HG03066 (cell line): ENCODE data around the gene TSSC4.

Source experiments
- ATAC-seq: cut with Tn5 transposase; IDR thresholded peaks from one replicate; pipeline ENCODE4 v1.9.1; 2021; ENCODE audit warnings: low read depth; ENCODE audit not compliant: unreplicated experiment

The TSSC4 gene

DNA sequence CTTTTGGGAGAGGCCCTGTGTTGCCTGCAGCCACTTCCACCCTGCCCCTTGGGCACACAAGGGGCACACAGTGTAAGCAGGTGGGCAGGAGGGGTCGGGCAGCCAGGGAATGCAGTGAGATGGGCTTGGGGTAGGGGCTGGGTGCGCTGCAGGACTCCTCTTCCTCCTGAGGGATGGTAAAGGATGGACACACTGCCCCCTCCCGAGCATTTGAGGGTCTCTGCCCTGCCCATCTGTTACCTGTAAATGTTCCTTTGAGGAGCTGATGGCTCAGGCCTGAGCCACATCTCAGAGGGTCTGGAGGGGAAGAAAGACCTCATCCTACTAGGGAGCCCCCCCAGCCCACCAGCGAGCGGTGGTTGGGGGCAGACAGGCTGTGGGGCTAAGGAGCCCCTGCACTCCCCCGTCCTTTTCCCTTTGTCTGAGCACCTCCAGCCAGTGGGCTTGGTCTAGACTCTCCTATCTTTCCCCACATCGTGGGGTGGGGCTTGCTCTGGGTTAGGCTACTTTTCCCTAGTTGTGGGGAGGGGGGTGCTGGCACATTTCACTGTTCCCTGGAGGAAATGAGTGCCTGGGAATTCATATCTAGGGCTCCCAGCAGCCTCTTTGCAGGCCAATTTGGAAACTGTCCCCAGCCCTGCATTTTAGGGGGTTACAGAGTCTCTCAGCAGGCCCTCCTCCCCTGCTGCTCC lies 1.7 kb upstream of the TSSC4 start:
- no peak for ATAC-seq

GRCh38 chr11:2399488-2400068 lies 972 bp upstream of the TSSC4 start:
- no peak for ATAC-seq

DNA sequence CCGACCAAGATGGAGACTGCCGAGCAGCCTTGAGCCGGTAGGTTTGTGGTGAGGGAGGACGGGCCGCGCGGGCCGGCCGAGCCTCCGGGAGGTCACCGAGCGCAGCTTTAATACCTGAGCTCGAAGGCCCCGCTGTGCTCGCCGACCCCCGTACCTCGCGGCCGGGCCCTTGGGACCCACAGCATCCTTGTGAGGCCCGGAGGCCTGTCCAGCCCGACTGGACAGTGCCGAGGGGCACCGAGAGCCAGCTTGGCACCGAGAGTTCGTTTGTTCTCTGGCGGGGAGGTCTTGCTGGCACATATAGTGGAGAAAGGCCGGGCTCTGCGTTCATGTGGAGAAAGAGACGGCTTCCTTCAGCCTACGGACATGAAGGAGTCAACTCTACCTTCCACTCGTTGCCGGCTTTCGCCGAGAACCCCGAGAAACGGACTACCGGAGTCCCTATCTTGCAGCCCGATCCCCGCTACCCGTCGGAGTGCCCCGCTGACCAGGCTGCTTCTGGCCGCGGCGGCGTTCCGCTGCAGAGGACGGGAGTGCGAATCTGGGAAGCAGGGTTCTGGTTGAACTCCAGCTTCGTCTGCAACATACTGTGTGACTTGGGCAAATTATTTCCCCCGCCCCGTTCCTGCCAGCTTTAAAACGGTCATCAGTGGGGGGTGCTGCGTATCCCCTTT lies 349 bp downstream of the TSSC4 start:
- ATAC-seq, result peak; percentile 4

GRCh38 chr11:2401436-2401984 lies 960 bp downstream of the TSSC4 start:
- ATAC-seq, result no peak

- no peak for ATAC-seq
Measured at GRCh38 chr11:2402106-2402505, 1.6 kb downstream of the TSSC4 start.

DNA sequence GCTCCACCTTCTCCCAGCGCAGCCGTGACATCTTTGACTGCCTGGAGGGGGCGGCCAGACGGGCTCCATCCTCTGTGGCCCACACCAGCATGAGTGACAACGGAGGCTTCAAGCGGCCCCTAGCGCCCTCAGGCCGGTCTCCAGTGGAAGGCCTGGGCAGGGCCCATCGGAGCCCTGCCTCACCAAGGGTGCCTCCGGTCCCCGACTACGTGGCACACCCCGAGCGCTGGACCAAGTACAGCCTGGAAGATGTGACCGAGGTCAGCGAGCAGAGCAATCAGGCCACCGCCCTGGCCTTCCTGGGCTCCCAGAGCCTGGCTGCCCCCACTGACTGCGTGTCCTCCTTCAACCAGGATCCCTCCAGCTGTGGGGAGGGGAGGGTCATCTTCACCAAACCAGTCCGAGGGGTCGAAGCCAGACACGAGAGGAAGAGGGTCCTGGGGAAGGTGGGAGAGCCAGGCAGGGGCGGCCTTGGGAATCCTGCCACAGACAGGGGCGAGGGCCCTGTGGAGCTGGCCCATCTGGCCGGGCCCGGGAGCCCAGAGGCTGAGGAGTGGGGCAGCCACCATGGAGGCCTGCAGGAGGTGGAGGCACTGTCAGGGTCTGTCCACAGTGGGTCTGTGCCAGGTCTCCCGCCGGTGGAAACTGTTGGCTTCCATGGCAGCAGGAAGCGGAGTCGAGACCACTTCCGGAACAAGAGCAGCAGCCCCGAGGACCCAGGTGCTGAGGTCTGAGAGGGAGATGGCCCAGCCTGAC lies 2.5 kb downstream of the TSSC4 start:
- no peak for ATAC-seq

GRCh38 chr11:2404735-2405196 lies 4.2 kb downstream of the TSSC4 start:
- ATAC-seq, result no peak

GRCh38 chr11:2406451-2406850 lies 5.9 kb downstream of the TSSC4 start:
- no peak for ATAC-seq

DNA sequence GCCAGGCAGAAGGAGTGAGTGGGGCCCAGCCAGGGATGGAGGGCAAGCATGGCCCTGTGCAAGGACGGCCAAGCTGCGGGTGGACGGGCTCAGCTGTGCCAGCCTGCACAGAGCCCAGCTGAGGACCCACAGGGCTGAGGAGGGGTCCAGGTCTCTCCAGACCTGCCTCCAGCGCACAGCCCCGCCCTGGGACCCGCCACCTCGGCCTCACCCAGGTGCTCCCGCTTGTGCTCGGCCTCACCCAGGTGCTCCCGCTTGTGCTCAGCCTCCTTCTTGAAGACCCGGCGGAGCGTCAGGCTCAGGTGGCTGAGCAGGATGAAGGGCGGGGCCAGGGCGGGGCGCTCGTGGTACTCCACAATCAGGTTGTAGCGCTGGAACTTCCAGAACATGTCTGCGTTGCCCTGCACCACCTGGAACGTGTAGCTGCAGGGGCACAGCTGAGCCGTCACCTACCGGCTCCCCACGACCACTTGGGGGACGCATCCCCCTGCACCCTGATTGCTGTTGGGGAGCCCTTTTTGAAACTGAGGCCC lies 6.4 kb downstream of the TSSC4 start:
- ATAC-seq, result no peak

- no peak for ATAC-seq
Measured at GRCh38 chr11:2408671-2409070, 8.1 kb downstream of the TSSC4 start.

DNA sequence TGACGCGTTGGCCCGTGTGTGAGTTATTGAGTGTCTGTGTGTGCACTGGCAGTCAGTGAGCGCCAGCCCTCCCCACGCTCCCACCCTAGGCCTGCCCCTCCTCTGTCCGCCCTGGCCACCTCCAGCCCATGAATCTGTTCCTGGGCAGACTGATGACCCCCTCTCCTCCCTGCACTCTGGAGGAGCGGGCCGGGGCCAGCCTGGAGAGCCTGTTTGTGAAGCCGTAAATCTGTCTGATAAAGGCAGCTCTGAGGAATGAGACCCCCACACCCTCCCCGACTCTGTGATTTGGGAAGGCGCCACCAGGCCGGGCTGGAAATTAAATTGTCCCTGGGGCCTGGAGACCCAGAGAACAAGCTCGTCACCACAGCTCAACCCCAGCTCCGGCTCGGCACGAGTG lies 8.6 kb downstream of the TSSC4 start:
- ATAC-seq, result no peak

DNA sequence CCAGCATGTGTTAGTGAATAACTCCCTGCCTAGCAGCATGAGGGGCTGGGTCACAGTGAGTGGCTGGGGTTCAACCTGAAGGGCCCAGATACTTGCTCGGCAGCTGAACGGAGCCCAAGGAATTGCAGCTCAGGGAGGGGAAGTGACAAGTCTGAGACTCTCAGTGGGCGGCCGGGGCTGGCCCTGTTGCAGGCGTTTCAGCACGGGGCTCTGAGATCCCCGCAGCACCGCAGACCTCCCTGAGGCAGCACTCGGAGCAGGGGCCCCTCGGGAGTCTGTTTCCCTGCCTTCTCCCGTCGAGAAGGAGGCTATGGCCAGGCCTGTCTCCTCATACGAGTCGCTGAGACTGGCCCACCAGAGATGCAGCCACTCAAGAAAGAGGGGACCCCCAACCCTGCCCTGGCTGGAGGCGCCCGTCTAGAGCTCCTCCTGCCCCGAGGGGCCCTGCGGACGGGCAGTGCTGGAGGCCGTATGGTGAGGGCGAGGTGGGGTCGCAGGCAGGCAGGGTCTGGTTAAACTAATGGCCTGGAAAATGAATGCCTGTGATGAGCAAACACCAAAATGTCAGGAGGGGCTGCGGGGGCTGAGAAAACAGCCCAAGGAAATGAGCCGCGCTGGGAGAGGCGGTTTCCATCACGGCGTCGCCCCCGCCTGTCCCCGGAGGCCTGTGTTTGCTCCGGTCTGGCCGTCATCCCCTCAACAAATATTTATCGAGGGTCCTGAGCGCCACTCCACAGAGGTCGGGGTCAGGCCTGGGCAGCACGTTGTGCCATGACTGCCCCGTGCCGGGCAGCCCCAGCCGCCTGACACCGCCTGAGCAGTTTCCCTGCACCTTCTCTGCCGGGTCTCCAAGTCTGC lies 9.3 kb downstream of the TSSC4 start:
- ATAC-seq, result no peak

DNA sequence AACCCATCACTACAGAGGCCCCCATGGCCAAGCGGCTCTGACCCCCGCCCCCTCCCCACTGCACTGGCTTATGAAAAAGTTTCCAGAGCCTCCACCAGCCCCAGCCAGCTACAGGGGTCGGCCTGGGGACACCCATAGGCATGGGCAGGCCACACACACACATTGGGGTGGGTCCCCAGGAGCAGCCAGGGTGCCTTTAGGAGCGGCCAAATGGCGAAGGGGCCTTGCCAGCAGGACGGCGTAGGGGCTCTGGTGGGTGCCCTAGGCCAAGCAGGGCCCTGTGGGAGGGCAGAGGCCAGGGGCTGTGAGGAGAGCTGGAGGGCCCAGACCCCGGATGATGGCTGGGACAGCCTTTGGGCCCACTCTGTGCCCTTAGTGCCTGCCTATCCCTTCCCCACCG lies 10.1 kb downstream of the TSSC4 start:
- no peak for ATAC-seq

DNA sequence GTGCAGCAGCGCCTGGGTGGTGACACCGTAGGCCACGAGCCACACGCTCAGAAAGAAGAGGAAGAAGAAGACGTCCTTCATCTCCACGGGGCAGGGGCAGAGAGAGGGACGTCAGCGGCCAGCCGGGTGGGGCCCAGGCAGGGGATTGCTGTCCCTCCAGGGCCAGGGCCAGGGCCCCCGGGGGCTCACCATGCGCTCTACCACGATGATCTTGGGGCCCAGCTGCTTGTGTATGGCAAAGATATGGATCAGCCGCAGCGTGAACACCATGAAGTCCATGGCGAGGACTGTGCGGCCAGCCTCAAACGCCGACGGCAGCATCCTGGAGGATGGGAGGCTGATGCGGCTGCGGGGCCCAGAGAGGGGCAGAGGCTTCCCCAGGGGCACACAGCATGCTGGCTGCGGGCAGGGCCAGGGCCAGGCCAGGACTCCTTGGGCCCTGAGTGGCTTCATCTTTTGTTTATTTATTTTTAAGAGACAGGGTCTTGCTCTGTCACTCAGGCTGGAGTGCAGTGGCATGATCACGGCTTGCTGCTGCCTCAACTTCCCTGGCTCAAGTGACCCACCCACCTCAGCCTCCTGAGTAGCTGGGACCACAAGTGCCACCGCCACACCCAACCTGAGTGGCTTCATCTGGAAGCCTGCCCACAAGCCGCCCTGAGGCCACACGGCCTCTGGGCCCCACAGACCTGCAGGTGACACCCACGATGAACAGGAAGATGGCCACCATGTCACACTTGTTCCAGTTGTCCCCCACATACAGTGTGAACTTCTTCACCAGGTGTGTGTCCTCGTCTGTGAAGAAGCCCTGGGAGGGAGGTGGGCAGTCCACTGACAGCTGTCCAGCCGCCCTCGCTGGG lies 11.1 kb downstream of the TSSC4 start:
- no peak for ATAC-seq

GRCh38 chr11:2412323-2412722 lies 11.8 kb downstream of the TSSC4 start:
- no peak for ATAC-seq

- ATAC-seq, result no peak
Measured at GRCh38 chr11:2413742-2414579, 13.4 kb downstream of the TSSC4 start.

GRCh38 chr11:2414616-2415015 lies 14.1 kb downstream of the TSSC4 start:
- ATAC-seq, result no peak

DNA sequence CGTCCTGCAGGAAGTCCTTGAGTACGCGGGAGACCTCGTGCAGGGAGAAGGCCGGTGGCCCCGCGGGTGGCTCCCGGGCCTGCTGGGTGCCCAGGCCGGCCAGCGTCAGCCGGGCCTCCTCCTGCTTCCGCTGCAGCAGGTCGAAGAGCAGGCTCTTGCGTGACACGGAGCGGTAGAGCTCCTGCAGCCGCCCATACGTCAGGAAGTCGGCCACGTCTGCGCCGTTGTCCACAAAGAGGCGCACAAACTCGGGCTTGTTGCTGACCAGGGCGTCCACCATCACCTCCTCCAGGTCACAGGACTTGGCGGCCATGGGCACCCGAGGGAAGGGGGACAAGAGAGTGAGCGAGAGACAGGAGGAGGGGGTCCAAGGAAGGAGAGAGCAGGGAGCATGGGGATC lies 14.6 kb downstream of the TSSC4 start:
- no peak for ATAC-seq
